Medulla oblongata (tissue), 1 donor: ENCODE measurements around the gene MYMX.

Source experiments
- DNase-seq: peaks from one replicate; pipeline ENCODE4 v3.0.0-alpha.2; 2015; ENCODE audit errors: extremely low spot score

The MYMX gene

GRCh38 chr6:44250718-44251123 lies 34.0 kb downstream of the MYMX start:
- peak; percentile 40 for DNase-seq

- no peak for DNase-seq
Observed at GRCh38 chr6:44251576-44252524, 35.1 kb downstream of the MYMX start.

GRCh38 chr6:44253307-44254101 lies 36.8 kb downstream of the MYMX start:
- DNase-seq, result peak; percentile 51

GRCh38 chr6:44254191-44255104 lies 37.7 kb downstream of the MYMX start:
- no peak for DNase-seq

GRCh38 chr6:44255105-44255808 lies 38.5 kb downstream of the MYMX start:
- no peak for DNase-seq

- DNase-seq, result peak; percentile 28
Observed at GRCh38 chr6:44255871-44256774, 39.4 kb downstream of the MYMX start.

- no peak for DNase-seq
Observed at GRCh38 chr6:44256775-44257024, 40.0 kb downstream of the MYMX start.

- peak; percentile 93 for DNase-seq
Observed at GRCh38 chr6:44257025-44257752, 40.5 kb downstream of the MYMX start, which contains the start of gene SLC35B2. Gene SLC35B2, minus strand, starts transcription at chr6:44257528. Its CDS starts 118 bp downstream, at chr6:44257410.

- no peak for DNase-seq
Observed at GRCh38 chr6:44257753-44258324, 41.1 kb downstream of the MYMX start.

- no peak for DNase-seq
Observed at GRCh38 chr6:44258325-44258863, 41.7 kb downstream of the MYMX start.

- no peak for DNase-seq
Observed at GRCh38 chr6:44258921-44259320, 42.2 kb downstream of the MYMX start.

- no peak for DNase-seq
Observed at GRCh38 chr6:44260011-44260410, 43.3 kb downstream of the MYMX start.

- DNase-seq, result no peak
Observed at GRCh38 chr6:44260451-44261297, 43.9 kb downstream of the MYMX start.

GRCh38 chr6:44261581-44261980 lies 44.9 kb downstream of the MYMX start:
- no peak for DNase-seq

- no peak for DNase-seq
Observed at GRCh38 chr6:44262467-44263353, 46.0 kb downstream of the MYMX start.

GRCh38 chr6:44263354-44264100 lies 46.8 kb downstream of the MYMX start:
- DNase-seq, result peak; percentile 47
